ENCODE measurements around the gene PMPCA.
"Not testable (repeated sequence)": the region's sequence is repeated elsewhere in the genome, so short reads cannot be mapped to it uniquely, and the experiment has no call there.

Gene PMPCA

GRCh38 chr9:136394312-136395019 is 16.0 kb upstream of the PMPCA start:
- DNase-seq = no peak

DNA sequence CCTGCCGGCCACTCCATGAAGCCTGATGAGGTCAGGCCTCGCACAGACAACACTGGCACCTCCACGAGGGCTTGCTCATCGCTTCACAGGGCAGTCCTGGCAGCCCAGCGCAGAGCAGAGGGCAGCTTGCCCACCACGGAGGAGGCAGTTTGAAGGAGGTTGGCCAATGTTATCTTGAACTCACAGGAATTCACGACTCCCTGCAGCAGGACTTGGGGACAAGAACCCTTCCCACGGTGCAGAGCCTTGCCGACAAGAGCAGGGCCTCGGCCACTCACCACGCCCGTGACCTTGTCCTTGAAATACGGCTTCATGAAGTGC is 15.5 kb upstream of the PMPCA start:
- no peak for DNase-seq

DNA sequence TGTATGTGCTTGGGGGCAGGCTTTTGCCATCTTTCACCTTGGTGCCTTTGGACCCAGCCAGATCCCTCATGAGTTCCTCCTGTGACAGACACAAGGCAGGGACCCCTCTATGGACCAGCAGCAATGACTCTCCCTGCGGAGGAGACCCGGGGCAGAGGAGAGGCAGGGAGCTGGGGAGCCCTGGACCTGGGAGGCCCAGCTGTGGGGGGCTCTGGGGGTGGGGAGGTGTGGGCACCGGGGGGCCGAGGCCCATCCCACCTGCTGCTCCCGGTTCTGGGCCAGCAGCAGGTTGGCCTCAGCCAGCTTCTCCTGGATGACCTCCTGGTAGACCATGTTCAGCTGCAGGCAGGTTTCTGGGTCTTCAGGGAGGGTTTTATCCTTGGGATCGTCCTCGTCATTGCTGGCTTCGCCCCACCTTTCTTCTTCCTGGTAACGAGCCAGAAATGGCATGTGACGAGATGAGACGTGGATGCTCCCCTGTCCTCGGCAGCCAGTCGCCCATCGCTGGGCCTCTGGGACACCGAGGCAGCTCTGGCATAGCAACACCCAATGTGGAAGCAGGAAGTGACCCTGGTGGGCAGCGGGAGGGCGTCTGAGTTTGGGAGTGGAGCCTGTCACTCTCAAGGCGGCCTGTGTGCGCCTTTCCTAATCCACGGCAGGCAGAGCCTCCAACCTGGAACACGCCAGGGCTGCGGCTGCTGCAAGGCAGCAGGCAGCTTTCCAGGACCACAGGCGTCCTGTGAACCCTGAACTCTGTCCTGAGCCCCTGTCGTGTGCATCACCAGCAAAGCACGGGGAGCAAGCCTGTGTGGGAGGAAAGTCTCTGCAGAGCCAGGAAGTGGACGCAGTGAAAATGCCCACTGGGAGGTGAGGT is 14.9 kb upstream of the PMPCA start:
- DNase-seq = no peak

DNA sequence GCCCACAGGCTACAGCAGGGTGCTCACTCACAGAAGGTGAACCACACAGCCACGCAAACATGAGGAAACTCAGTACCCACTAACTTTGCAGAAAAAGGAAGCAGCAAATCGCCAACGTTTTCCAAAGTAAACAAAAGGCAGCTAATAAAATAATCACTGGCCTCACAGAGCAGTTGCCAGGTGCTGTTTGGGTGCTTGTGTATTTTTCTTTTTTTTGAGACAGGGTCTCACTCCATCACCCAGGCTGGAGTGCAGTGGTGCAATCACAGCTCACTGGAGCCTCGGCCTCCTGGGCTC is 14.3 kb upstream of the PMPCA start:
- no peak for DNase-seq

DNA sequence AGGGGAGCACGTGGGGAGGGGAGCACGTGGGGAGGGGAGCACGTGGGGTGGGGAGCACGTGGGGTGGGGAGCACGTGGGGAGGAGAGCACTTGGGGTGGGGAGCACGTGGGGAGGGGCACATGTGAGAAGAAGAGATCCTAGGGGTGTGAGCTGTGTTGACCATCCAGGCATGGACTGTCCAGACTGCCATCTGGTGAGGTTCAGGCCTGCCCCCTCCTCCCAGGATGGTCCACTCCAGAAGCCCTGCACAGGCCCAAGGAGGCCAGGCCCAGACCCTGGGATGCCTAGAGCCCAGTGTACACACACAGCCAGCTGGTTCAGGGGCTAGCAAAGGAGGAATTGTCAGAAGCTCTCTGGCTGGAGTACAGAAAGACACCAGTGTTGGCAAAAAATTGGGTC is 12.8 kb upstream of the PMPCA start:
- no peak for DNase-seq

- DNase-seq = no peak
These were observed 12.2 kb upstream of the PMPCA start for GRCh38 chr9:136398286-136398685.

GRCh38 chr9:136399176-136400037 is 11.1 kb upstream of the PMPCA start:
- DNase-seq = no peak

- peak; percentile 92 for DNase-seq
These were observed 10.2 kb upstream of the PMPCA start, which contains the start of gene SNAPC4 for GRCh38 chr9:136400038-136400834. SNAPC4 (minus strand) TSS chr9:136400170; CDS start chr9:136398428, 1,742 bp downstream.

DNA sequence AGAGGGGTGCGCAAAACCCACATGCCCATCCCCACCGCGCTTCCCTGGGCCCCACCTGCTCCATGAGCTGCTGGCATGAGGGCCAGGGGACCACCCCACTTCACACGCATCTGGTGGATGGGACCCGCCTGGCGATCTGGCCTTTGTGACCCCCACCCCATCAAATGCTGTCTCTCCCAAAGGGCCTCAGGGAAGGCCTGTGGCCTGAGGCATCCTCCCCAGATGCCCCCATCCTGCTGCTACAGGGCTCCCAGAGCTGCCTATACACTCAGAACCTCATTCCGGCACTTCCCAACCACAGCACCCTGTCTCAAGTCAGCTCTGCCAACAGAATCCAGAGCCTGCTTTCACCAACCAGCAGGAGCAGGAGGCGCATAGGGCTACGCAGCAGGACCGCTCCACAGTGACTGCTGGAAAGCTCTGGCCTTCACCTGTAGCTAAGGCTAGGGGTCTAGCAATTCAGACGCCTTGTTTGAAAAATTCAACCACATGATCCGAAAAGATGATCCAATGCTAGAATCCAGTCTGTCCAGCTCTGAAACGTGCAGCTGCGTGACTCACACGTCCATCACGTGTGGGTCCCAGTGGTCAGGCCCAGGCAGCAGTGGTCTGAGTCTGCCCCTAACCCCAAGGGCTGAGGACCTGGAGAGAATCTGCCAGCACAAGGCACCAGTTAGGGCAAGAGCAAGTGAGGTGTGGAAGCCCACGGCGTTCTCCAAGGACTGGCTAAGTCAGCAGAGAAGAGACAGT is 9.1 kb upstream of the PMPCA start:
- DNase-seq = no peak

DNA sequence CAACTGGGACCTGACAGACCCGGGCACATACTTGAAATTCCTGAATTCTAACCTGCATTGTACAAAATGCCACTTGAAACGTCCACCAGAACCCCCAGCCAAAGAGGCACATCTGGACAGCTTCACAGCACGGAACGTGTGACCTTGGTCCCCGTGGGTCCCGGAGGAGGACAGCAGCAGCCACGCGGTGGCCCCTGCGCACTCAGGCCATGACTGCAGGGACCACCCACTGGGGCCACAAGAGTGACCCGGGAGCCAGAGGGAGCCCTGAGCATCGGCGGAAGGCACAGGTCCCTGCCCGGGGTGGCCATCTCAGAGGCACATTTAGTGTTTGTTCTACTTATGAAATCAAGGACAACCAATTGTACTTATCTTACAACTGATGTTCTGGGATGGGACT is 8.4 kb upstream of the PMPCA start:
- no peak for DNase-seq

- no peak for DNase-seq
These were observed 6.9 kb upstream of the PMPCA start for GRCh38 chr9:136403538-136403914.

- no peak for DNase-seq
These were observed 6.3 kb upstream of the PMPCA start for GRCh38 chr9:136403915-136404800.

DNA sequence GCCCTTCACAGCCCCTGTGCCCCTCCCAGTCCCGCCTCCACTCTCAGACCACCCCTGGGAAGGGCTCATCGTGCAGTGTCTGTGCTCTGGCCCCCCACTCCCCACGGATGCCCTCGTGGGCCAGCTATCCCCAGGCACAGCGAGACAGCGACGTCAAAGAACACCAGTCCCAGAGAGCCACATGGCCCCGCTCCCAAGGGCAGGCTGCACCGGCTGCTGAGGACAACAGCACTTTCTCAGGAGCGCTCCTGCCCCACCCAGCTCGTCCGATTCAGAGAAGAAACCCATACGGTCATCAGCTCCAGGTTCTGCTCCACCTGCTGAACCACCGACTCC is 5.7 kb upstream of the PMPCA start:
- DNase-seq = no peak

GRCh38 chr9:136405481-136405880 is 5.0 kb upstream of the PMPCA start:
- no peak for DNase-seq

DNA sequence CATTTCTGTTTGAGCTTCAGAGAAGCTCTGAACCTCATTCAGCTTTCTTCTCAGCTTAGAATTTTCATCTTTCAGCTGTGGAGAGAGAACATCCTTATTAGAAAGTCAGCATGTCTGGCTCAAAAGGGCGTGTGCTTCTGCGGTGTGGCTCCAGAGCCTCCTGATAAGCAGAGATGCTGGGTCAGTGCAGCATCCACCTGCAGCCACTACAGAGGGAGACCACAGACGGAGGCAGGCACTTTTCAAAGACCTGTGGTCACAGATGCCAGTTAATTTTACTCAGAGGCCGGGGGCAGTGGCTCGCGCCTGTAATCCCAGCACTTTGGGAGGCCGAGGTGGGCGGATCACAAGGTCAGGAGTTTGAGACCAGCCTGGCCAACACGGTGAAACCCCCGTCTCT is 4.6 kb upstream of the PMPCA start:
- DNase-seq = not testable (repeated sequence)

DNA sequence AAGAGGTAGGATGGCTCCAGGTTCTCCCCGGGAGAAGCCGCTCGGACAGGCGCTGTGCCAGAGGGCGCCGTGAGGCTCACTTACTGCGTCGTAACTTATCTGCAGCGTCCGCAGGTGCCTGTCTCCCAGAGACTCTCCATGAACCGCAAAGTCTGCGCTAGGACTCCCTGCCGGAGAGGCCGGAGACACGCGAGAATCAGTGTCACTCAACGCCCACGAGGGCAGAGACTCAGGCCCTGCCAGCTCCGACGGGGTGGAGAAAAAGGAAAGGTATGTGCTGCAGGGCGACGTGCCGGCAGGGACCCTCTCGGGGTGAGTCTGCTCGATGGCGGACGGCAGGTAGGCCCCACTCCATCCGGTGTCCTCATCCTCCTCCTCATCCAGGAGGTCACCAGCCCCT is 3.4 kb upstream of the PMPCA start:
- DNase-seq = not testable (repeated sequence)

GRCh38 chr9:136407911-136408310 is 2.5 kb upstream of the PMPCA start:
- no peak for DNase-seq

DNA sequence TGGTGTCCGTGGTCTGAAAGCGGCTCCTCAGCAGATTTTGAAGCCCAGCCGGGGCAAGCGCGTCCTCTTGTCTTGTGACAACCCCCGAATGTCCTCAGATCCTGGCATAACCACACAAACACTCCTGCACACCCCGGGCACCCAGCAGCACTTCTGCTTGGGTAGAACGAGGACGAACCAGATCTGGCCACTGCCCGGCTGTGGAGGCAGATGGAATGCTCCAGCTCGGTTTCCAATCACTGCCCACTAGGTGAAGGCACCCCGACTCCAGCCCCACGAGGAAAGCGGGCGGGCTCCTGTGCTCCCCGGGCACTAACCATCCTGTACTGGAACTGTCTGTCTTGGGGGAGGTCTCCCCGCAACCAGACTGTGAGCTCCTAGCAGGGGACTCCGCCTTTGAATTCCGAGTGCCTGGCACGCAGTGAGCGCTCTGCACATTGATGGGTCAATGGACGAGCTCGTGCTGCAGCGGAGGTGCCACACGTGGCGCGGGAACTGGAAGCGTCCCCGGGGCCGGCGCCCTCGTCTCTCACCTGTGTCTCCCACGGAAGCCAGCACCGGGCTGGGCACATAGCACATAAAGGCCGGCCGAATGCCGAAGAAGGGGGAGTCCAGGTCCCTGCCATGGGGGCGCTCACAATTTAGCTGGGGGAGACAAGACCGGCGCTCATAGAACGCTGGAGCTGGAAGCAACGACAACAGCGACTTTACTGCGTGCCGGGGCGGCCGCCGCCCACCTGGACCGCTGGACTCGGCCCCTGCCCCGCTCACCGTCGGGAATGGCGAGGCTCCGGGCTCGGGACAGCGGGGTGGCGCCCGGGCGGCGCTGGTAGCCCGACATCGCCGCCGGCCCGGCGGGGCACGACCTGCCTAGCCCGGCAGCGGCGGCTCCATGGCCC is 652 bp upstream of the PMPCA start:
- DNase-seq = peak; percentile 45

DNA sequence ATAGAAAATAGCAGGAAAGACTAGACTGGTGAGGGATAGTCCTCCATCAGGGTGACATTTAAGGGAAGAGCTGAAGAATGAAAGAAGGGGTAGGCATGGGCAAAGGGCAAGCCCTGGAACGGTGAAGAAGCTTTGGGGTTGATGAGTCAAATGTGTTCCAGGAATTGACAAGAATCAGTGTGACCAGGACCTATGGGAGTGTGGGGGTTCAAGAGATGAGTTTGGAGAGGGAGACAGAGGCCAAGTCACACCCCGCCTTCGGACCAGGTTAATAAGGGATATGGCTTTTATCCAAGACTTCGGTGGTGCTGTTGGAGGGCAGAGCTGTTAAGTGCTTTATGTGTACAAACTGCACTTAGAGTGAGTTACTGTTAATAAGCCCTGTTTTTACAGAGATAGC is 920 bp downstream of the PMPCA start:
- DNase-seq = no peak

DNA sequence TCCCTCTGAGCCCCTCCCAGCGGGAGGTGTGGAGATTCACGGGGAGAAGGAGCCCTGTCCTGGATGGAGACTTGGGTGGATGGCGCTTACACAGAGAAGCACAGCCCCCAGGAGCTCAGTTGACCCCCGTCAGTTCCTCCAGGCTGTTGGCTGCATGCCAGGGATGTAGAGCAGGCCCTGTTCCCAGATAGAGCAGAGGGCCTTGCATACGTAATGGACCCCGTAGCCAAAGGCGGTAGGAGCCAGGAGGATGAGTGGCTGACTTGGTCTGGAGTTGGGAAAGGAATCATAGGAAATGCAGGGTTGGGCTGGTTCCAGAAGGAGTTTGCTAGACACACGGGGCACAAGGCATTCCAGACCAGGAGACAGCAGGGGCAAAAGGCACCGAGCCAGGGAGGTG is 2.5 kb downstream of the PMPCA start:
- DNase-seq = no peak
